Stimulated activated CD4-positive, alpha-beta T cell treated with anti-CD3 and anti-CD28 coated beads, TNF-alpha, amount 100 ng/mL, for 1 hour (primary cell): ENCODE results near the gene GNAZ.
"Not testable (repeated sequence)": the region's sequence is repeated elsewhere in the genome, so short reads cannot be mapped to it uniquely, and the experiment has no call there.

Experiments used
- DNase-seq, 3 donors: peaks; one replicate each; pipeline ENCODE4 v3.0.0-alpha.2; 2020; ENCODE audit warnings: low read depth in 3 of 3, low spot score in 1 of 3

Gene GNAZ

DNA sequence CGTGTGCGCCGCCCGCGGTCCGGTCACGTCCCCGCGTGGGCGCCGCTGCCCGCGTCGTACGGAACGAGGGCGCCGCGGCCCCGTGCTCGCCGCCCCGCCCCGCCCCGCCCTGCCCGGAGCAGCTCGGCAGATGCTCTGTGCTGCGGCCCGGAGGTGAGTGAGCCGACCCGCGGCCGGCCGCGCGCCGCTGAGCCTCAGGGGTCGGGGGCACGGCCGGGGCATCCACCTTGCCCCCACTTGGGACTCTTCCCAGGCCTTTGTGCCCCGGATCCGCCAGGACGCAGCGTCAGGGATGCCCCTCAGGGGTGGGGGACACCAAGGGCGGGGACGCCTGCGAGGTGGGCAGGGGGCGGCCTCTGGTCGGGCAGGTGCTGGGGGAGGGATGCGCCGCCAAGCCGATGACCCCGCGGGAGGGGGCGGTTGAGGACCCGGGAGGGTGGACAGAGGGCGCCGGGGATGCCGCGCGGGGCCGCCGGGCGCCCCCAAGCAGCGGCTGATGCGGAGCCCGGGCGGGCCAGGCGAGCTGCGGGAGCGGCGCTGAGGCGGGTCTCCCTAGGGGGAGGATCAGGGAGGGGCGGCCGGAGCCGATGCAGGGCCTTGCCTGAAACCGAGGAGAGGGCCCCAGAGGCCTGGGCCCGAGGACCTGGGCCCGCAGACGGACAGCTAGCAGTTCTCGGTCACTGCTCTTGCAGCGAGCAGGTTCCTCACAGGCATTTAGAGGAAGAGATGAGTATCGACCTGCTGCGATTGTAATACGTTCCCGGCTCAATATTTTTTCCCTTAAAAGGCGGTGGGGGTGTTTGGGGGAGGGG lies at the start of gene GNAZ:
TSS of gene GNAZ (plus strand) at position 102 of the 812 bp plus-strand sequence. CDS start 25,177 bp downstream, outside the sequence.
- DNase-seq, result peak in 1 of 3 donors; percentile 14

DNA sequence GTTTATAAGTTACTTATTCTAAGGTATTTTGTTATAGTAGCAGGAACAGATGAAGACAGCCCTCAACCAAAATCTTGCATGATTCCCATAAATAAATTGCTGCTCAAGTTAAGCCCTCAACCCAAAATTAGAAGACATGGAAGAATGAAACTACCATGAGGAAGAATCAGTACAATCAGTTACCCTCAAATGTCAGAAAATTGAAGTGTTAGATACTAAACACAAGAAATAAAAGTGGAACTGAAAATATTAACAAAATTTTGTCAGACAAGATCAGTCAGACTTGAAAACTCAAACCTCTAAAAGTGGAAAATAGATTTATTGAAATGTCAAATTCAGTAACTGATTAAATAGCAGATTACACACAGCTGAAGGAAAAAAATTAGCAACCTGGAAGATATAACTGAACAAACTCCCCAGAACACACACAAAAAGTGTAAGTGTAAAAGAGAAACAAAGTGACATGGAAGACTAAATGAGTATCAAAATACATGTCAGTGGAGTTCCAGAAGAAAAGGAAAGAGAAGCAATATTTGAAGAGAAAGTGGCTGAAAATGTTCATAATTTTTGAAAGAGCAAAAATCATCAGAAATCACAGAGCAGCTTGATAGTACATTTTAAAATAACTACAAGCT lies 49.5 kb upstream of the GNAZ start:
- DNase-seq, result no peak

DNA sequence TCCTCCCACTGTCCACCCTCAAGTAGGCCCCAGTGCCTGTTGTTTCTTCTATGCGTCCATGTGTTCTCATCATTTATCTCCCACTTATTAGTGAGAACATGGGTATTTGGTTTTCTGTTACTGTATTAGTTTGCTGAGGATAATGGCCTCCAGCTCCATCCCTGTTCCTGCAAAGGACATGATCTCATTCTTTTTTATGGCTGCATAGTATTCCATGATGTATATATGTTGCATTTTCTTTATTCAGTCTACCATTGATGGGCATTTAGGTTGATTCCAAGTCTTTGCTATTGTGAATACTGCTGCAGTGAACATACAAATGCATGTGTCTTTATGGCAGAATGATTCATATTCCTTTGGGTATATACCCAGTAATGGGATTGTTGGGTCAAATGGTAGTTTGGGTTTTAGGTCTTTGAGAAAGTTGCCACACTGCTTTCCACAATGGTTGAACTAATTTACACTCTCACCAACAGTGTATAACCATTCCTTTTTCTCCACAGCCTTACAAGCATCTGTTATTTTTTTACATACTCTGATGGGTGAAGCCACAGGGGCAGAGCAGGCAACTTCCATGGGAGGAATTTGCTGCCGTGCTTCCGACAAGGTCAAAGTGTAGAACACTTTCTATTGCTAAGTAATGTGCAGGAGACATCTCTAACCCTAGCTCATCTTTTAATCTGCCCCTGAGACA lies 48.5 kb upstream of the GNAZ start:
- not testable (repeated sequence) for DNase-seq

DNA sequence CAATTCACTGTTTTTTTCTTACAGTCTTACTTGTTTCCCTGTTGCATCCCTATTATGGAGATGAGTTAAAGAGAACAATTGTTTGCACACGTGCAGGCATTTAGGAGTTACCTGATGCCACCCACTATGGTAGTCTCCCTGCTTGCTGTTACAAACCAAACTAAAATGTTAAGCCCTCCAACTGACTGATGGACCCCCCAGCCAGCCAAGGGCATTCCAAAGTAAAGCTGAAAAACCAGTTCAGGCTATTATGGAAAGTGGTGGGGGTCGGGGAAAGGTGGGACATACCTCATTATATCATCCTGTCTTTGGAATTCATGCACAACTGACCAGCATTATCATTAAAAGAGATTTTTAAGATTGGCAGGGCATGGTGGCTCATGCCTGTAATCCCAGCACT lies 47.0 kb upstream of the GNAZ start:
- DNase-seq, result no peak

DNA sequence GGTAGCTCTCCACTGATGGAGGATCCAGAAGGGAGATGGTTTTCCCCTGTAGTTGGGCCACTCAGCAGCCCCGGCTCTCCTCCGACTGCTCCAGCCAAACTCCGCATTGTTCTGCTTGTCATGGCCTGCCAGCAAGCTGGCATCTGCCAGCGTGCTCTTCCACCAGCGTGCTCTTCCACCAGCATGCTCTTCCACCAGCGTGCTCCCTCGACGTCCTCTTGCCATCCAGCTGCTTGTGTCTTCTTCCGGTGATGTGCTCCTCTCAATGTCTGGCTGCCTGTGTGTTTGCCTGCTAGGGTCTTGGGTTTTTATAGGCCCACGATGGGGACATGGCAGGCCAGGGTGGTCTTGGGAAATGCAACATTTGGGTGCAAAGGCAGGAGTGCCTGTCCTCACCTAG lies 43.5 kb upstream of the GNAZ start:
- DNase-seq, result no peak

DNA sequence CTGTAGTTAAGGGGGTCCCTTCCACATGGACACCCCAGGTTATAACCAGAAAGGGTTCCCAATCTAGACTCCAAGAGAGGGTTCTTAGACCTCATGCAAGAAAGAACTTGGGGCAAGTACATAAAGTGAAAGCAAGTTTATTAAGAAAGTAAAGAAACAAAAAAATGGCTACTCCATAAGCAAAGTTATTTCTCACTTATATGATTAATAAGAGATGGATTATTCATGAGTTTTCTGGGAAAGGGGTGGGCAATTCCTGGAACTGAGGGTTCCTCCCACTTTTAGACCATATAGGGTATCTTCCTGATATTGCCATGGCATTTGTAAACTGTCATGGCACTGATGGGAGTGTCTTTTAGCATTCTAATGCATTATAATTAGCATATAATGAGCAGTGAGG lies 42.5 kb upstream of the GNAZ start:
- DNase-seq, result not testable (repeated sequence)

DNA sequence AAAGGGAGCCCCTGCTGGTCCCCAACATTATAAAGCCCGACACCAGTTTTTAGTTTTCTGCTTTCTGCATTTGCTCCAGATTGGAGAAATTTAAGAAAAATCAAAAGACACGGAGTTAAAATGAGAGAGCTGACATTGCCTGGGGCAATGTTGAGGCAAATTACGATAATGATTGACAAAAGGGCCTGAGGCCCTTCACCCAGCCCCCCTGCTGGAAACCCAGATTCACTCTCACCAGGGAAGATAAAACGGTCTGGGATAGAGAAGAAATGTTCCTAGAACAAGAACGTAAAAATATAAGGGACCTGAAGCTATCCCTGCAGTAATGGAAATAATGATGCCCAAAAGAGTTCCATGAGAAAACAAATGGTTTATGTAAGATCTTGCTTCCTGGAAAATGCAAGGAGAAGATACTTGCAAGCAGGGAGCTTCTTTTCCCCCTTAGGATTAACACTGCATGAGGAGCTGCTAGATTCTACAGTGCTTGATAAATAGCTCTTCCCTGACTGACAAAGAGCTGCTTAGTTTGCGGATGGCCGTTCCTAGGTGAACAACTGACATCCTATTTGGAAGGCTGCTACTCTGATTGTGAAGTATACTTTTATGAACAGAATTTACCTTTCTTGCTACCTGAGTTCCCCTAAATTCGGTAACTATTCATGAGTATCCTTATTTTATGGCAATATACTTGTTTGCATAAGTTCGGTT lies 40.6 kb upstream of the GNAZ start:
- DNase-seq, result no peak

DNA sequence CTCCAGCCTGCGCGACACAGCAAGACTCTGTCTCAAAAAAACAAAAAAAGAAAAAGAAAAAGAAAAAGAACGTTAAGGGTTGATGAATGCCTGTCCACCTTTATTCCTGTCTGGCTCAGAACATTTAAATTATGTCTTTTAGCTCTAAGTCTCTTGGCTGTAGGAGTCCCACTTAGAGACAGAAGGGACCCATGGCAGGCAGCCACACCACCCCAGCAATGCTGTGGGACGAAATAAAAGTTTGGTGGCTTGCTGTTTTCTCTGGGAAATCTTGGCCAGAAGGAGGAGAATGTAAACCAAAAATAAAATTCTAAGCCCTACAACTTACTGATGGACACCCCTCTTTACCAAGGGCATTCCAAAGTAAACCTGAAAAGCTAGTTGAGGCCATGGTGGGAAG lies 38.9 kb upstream of the GNAZ start:
- no peak for DNase-seq

DNA sequence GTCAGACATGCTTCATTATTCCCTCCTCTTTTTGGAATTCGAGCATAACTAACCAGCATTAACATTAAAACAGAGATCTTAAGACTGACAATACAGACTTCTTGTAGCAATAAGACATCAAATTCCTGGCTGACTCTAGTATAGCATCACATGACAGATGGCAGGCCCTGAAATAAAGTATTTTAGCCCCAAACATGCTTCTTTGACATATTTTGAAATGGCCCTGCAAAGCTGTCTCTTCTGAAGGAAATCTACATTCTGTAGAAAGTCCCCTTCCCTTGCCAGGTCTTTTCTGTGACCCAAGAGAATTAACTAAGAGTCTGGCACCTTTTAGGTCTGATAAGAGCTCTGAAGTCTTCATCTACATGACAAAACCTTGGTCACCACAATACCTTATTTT lies 38.5 kb upstream of the GNAZ start:
- DNase-seq, result no peak

DNA sequence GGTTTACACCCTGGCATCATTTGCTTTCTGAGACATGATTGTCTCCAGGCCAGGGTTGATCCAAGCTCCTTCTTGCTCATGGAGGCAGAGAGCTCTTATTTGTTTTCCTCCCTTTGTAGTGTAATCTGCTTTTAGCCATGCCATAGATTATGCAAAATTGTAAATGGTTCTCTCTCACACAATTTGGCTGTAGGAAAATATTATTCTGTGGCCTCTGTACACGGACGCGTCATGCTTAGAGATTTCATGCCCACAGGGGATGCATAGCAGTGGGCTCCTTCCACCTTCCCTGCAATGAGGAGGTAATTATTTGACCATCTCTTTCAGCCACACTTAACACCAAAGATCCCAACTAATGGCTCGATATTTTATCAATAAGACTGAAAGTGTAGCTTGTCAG lies 37.7 kb upstream of the GNAZ start:
- no peak for DNase-seq

DNA sequence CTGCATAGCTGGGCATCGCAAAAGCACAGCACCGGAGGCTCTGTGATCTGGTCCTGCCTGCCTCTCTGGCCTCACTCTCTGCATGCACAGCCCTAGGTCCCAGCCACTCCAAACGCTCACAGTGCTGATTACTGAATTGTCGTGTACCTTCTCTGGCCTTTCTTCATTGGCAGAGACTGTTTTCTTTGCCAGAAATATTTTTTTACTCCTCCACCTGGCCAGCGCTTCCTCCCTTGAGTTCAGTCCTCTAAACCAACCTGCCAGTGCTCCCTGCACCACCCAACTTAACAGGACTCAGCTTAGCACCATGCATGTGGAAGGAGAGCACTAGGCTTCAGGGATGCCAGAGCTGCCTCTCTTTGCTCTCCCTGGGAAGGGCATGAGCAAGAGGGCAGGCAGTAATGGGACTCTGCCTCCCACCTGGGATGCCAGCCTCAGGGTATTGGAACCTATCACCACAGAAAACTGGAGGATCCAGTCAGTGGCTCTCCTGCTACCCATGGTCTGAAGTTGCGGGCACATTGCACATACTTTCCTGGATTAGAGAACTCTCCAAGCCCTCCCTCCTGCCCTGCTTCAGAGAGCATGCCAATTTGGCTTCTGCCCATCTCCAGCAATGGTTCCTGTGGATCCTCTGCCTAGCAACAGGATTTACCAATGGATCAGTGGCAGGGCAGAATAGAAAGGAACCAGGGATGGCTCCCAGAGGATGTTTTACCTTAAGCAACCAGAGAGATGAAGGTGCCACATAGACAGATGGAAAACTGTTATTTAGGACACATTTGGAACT lies 37.0 kb upstream of the GNAZ start:
- DNase-seq, result no peak

DNA sequence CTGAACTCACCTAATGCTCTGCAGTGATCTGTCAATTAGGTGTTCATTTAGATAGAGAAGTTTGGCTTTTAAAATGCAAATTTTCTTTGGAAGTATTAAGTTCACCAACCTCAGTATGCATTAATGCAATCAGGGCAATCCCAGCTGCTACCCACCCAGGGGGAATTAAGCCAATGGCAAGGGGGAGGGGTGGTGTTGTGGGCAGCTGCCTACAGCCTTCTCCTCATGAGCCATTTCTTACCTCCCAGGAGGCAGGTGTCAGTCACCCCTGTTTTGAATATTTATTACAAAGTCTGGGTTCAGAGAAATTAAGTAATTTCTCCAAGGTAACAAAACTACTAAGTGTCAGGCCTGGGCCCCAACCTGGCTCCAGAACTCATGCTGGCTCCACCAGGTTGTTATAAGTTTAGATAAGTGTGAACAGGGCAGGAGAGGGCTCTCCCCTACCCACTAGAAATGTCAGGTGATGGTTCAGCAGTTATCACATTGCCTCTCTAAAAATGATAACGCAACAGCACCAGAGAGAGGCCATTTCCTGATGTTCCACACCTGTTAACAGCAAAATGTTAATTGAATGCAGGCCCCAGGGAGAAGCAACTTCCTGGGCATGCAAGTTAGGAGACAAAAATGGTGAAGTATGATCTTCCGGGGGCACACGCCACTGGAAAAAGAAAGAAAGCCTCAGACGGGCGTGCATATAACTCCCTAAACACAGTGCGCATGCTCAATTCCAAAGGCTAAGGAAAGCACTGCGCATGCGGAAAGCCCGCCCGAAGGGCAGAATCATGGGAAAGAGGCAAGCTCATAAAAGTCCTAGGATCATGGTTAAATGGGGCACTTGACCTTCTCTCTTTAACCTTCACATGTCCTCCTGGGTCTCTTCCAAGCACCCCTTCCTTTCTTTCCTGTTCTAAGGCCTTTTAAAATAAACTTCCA lies 35.4 kb upstream of the GNAZ start:
- no peak for DNase-seq

DNA sequence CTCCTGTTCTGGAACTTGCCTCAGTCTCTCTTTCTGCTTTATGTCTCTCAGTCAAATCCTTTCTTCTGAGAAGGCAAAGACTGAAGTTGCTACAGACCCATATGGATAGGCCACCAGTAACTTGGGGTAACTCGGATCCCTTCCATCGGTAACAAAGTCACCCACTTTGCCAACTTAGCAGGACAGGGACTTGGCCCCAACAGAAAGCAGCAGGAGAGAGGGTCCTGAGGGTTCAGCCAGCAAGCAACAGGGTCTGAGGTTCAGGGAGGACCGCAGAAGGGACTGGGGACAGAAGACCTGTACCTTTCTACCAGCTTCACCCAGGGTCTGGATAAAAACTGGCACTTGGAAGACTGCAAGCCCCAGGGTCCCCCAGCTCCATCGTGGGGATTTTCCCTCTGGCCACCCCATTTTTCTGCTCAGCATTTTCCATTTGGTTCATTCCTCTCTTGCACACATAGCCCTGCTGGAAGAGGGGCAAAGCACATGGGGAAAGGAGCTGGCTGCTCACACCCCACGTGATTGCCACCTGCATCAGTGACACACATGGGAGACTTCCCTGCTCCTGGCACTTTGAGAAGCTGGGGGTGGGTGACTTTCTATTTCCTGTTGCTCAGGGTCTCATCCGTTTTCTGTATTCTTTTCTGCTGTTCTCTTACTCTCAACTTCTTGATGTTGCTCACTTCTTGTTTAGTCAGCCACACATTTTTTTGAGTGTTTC lies 34.6 kb upstream of the GNAZ start:
- no peak for DNase-seq

DNA sequence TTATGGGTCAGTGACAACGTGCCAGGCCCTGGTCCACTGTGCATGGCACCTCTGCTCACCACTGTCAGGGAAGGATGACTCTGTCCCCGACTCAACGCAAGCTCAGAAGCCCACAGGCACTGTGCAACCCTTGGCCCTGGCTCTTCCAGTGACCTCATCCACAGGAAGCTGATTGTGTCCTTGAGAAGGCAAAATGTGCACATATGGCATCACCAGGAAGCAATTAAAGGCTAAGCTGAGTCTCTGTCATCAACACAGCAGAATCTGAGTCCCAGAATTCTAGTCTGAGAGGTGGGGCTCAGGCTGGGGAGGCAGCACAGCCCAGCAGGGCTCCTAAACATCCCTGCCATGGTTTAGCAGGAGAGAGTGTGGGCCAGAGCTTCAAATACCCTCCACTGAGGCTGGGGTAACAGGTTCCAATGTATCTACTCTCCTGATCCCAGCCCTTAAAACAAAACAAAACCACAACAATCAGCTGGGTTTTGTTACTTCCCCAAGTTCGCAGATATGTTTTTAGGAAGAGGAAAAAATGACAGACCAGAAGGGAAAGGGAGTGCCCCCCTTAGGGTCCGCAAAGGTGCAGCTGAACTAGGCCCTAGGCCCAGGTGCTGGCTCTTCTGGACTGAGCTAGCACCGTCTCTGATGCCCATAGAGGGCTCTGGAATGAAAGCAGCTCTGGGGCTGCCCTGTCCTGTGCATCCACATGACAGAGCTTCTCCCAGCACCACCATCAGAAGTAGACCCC lies 33.5 kb upstream of the GNAZ start:
- no peak for DNase-seq

DNA sequence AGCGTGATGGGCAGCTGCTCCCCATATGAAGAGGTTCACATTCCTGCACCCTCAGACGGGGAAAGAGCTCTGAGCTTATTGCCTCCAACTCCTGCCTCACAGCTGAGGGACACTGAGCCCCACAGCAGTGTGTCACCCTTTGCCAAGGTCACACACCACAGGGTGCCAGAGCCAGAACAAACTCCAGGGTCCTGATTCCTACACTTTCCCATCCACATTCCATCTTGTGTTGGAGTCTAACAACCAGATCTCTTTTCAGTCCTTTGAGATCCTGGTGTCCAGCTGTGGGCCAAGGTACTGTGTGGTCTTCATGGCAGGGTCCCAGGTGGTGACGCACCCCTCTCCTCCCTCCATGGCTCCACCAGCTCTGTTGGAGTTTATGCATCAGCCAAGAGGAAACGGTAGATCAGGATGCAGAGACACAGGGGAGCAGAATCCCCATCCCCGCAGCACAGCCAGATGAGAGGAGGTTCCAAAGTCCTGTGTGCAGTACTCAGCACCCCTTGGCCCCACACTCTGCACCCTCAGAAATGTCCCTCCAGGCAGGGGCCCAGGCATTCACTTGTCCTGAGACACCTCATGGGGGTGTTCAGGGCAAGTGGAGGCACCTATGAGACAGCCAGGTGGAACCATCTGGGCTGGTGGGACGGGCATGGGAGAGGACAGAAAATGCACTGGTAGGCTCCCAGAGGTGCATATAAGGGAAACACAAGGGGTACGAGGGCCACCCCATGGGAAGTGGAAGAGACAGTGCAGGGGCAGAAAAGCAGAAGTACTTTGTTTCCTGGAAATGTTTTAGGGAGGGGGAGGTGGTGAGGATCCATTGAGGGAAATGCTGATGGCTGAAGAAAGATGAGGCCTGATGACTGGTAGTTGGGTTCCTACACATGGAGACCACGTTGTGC lies 32.6 kb upstream of the GNAZ start:
- DNase-seq, result no peak

DNA sequence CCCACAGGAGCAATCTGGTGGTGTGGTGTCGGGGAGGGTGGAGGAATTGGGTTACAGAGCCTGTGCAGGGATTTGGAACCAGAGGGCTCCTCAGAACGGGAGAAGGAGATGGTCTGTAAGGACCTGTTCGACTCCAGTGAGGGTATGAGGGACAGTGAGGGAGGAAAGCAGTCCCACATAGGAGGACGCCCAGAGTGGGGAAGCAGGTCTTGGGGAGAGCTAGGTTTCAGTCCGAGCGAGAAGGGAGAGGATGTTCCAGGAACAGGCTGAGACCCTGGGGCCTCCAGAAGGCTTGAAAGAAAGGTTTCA lies 32.0 kb upstream of the GNAZ start:
- no peak for DNase-seq

DNA sequence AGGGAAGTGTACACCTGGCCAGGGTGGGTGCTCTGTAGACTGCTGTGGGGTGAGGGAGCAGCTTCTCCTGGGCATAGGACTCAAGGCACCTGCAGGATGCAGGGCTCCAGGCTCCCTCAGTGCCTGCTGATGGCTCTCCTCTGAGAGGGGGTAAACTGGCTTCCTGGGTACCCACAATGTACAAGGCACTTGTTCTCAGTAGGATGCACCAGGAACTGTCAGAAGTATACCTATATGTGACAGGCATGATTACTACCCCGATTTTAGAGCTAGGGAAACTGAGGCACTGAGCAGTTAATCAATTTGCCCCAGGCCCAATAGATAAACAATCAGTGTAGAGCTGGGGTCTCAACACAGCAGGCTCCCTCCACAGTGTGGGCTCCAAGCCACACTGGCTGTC lies 31.4 kb upstream of the GNAZ start:
- DNase-seq, result no peak

DNA sequence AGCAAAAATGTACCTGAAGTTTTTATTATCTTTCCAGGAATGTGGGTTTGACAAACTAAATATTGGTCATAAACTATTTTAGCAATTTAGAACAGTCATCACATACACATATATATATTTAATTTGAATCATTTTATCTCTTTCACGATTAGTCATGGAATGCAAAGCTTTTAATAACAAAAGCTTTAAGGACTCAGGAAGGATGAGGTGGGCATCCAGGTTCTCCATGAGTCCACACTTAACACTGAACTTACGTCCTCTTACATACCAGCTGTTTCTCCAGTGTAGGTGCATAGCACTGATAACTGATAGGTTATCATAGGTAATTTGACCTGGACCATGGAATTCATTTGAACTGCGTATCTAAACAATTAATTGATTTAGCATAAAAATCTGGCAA lies 28.1 kb upstream of the GNAZ start:
- no peak for DNase-seq
